ENCODE measurements around the gene CRYL1. TPM values are rescaled to one million over a fixed set of nuclear protein-coding genes. Genes with fewer than 3 reads are reported as not detected.

The CRYL1 gene
- total and polyA plus RNA-seq, 2 of the 13 experiments (the other 11 are each of a cell fraction or from before 2014, with no cell fraction given), result 57.2 to 115 TPM

DNA sequence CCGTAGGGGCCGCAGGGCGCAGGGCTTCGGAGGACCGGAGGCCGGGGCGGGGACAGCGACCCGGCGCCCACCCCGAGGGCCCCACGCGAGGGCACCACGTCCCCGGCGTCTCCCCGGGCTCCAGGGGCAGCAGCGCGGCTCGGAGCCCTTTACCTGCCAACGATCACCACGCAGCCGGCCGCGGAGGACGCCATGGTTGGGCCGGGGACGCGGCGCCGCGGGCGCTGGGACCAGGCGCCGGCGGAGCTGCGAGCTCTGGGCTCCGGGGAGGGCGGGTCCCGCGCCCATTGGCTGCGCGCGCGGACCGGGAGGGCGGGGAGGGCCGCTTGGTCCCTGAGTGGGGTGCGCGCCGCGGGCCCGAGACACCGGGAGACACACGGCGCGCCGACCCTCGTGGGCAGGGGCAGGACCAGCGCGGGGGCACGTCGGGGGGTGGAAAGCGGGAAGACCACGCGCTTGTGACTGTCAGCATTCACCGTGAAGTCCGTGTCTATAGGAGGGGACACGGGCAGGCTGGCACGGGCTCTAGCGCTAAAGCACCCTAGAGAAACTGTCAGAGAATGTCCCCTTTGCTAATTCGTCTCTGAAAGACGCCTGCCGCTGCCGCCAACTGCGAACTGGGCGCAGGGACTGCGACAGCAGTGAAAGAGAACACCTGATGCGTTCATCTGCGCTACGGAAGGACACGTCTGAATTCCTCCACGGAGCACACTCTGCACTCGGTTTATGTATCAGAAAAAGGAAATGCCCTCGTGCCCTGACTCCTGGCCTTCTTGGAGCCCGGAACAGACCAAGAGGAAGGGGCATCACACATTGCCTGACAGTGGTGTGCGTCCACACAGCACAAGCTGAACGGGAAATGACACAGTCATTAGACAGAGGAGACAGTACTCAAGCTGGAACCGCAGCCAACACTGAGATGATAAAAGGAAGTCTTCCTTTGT, at the start of gene CRYL1 (continued):
- TF ChIP-seq, protein P1, sequence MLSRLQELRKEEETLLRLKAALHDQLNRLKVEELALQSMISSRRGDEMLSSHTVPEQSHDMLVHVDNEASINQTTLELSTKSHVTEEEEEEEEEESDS (CRISPR knock-in tag; IDR thresholded peaks at IDR 0.05; ENCODE audit: borderline replicate concordance), result no peak
- TF ChIP-seq SMARCC2 (IDR thresholded peaks at IDR 0.05), result no peak
- no peak for TF ChIP-seq ZNF879 (CRISPR knock-in tag; IDR thresholded peaks at IDR 0.05)
- TF ChIP-seq CBX1 (IDR thresholded peaks at IDR 0.05; ENCODE audit: low read depth), result no peak
- TF ChIP-seq, protein P2, sequence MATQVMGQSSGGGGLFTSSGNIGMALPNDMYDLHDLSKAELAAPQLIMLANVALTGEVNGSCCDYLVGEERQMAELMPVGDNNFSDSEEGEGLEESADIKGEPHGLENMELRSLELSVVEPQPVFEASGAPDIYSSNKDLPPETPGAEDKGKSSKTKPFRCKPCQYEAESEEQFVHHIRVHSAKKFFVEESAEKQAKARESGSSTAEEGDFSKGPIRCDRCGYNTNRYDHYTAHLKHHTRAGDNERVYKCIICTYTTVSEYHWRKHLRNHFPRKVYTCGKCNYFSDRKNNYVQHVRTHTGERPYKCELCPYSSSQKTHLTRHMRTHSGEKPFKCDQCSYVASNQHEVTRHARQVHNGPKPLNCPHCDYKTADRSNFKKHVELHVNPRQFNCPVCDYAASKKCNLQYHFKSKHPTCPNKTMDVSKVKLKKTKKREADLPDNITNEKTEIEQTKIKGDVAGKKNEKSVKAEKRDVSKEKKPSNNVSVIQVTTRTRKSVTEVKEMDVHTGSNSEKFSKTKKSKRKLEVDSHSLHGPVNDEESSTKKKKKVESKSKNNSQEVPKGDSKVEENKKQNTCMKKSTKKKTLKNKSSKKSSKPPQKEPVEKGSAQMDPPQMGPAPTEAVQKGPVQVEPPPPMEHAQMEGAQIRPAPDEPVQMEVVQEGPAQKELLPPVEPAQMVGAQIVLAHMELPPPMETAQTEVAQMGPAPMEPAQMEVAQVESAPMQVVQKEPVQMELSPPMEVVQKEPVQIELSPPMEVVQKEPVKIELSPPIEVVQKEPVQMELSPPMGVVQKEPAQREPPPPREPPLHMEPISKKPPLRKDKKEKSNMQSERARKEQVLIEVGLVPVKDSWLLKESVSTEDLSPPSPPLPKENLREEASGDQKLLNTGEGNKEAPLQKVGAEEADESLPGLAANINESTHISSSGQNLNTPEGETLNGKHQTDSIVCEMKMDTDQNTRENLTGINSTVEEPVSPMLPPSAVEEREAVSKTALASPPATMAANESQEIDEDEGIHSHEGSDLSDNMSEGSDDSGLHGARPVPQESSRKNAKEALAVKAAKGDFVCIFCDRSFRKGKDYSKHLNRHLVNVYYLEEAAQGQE (IDR thresholded peaks at IDR 0.05; ENCODE audit: borderline replicate concordance in 1 of 2, low read depth in 1 of 2, low read length in 2 of 2), result no peak
- TF ChIP-seq, protein P3, sequence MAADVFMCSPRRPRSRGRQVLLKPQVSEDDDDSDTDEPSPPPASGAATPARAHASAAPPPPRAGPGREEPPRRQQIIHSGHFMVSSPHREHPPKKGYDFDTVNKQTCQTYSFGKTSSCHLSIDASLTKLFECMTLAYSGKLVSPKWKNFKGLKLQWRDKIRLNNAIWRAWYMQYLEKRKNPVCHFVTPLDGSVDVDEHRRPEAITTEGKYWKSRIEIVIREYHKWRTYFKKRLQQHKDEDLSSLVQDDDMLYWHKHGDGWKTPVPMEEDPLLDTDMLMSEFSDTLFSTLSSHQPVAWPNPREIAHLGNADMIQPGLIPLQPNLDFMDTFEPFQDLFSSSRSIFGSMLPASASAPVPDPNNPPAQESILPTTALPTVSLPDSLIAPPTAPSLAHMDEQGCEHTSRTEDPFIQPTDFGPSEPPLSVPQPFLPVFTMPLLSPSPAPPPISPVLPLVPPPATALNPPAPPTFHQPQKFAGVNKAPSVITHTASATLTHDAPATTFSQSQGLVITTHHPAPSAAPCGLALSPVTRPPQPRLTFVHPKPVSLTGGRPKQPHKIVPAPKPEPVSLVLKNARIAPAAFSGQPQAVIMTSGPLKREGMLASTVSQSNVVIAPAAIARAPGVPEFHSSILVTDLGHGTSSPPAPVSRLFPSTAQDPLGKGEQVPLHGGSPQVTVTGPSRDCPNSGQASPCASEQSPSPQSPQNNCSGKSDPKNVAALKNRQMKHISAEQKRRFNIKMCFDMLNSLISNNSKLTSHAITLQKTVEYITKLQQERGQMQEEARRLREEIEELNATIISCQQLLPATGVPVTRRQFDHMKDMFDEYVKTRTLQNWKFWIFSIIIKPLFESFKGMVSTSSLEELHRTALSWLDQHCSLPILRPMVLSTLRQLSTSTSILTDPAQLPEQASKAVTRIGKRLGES (CRISPR knock-in tag; IDR thresholded peaks at IDR 0.05; ENCODE audit: borderline replicate concordance), result no peak
- no peak for TF ChIP-seq THAP11 (CRISPR knock-in tag; IDR thresholded peaks at IDR 0.05)
- TF ChIP-seq SMYD3 (CRISPR knock-in tag; IDR thresholded peaks at IDR 0.05), result no peak
- no peak for TF ChIP-seq ZMAT3 (CRISPR knock-in tag; conservative IDR thresholded peaks at IDR 0.05)
- 0 out of 2 replicates have a peak, but pooled peaks have one; percentile 41 for TF ChIP-seq MYNN (CRISPR knock-in tag; IDR thresholded peaks at IDR 0.05; ENCODE audit: low read depth)
- TF ChIP-seq, protein P4, sequence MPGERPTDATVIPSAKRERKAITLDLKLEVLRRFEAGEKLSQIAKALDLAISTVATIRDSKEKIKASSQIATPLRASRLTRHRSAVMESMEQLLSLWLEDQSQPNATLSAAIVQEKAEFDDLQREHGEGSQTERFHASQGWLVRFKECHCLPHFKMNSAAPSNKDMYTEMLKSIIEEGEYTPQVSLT (CRISPR knock-in tag; IDR thresholded peaks at IDR 0.05; ENCODE audit: borderline replicate concordance, low read depth), result no peak
- peak; percentile 83 for TF ChIP-seq ZNF264 (CRISPR knock-in tag; IDR thresholded peaks at IDR 0.05)
- TF ChIP-seq, protein P5, sequence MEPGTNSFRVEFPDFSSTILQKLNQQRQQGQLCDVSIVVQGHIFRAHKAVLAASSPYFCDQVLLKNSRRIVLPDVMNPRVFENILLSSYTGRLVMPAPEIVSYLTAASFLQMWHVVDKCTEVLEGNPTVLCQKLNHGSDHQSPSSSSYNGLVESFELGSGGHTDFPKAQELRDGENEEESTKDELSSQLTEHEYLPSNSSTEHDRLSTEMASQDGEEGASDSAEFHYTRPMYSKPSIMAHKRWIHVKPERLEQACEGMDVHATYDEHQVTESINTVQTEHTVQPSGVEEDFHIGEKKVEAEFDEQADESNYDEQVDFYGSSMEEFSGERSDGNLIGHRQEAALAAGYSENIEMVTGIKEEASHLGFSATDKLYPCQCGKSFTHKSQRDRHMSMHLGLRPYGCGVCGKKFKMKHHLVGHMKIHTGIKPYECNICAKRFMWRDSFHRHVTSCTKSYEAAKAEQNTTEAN (CRISPR knock-in tag; conservative IDR thresholded peaks at IDR 0.05), result 0 out of 2 replicates have a peak, but pooled peaks have one; percentile 23
- TF ChIP-seq, protein P6, sequence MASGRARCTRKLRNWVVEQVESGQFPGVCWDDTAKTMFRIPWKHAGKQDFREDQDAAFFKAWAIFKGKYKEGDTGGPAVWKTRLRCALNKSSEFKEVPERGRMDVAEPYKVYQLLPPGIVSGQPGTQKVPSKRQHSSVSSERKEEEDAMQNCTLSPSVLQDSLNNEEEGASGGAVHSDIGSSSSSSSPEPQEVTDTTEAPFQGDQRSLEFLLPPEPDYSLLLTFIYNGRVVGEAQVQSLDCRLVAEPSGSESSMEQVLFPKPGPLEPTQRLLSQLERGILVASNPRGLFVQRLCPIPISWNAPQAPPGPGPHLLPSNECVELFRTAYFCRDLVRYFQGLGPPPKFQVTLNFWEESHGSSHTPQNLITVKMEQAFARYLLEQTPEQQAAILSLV (CRISPR knock-in tag; IDR thresholded peaks at IDR 0.05; ENCODE audit: borderline replicate concordance), result 0 out of 2 replicates have a peak, but pooled peaks have one; percentile 47
- no peak for TF ChIP-seq ZNF841 (CRISPR knock-in tag; IDR thresholded peaks at IDR 0.05; ENCODE audit: borderline replicate concordance)
- TF ChIP-seq NFYB (CRISPR knock-in tag; IDR thresholded peaks at IDR 0.05), result peak; percentile 25; the same call in 1 of the 2 replicates

All from HepG2 (cell line).